GM18507 (cell line): ENCODE results near the gene RBM15.

ENCODE experiments used
- DNase-seq: peaks from one replicate; pipeline ENCODE4 v3.0.0; 2011; ENCODE audit warnings: low read depth; ENCODE audit not compliant: insufficient read length; ENCODE audit errors: extremely low spot score
- FAIRE-seq: peaks from 2 replicates; lab custom pipeline; 2011; peaks lifted over from hg19 to GRCh38; lab: Jason Lieb, UNC

Gene RBM15

GRCh38 chr1:110390692-110391245, 51.6 kb downstream of the RBM15 start, which contains the start of gene SLC16A4:
Gene SLC16A4 (minus strand): TSS chr1:110391026. CDS start chr1:110389323, 1,703 bp downstream.
- DNase-seq: no peak

GRCh38 chr1:110393286-110393685, 54.1 kb downstream of the RBM15 start:
- FAIRE-seq (no peak), DNase-seq (no peak)

More at GRCh38 chr1:110390692-110391245, 51.6 kb downstream of the RBM15 start, which contains the start of gene SLC16A4:
- FAIRE-seq: no peak

GRCh38 chr1:110393691-110394492, 54.7 kb downstream of the RBM15 start:
- DNase-seq: no peak
- FAIRE-seq: no peak

- FAIRE-seq (no peak), DNase-seq (no peak)
Observed at GRCh38 chr1:110394493-110394820, 55.3 kb downstream of the RBM15 start.
